Subcutaneous abdominal adipose tissue (tissue), 5 donors: ENCODE results near the gene NLRC5.

ENCODE experiments used
- H3K27ac ChIP-seq: one replicate; pipeline ENCODE4 v1.7.0; 2013; ENCODE audit warnings: low read depth, mild to moderate bottlenecking, inconsistent platforms, low read length, moderate library complexity
- H3K27me3 ChIP-seq, 5 donors: one replicate each; pipeline ENCODE4 v1.7.0; 2013; ENCODE audit warnings: low read length in 5 of 5, inconsistent platforms in 1 of 5; ENCODE audit not compliant: control insufficient read depth in 5 of 5, insufficient read depth in 4 of 5
- H3K36me3 ChIP-seq, 5 donors: one replicate each; pipeline ENCODE4 v1.7.0; 2013; ENCODE audit warnings: low read length in 5 of 5; ENCODE audit not compliant: control insufficient read depth in 5 of 5, insufficient read depth in 5 of 5
- H3K4me1 ChIP-seq, 5 donors: one replicate each; pipeline ENCODE4 v1.7.0; 2013; ENCODE audit warnings: low read length in 5 of 5, mild to moderate bottlenecking in 3 of 5, moderate library complexity in 1 of 5; ENCODE audit not compliant: control insufficient read depth in 5 of 5, insufficient read depth in 5 of 5
- H3K4me3 ChIP-seq, 5 donors: one replicate each; pipeline ENCODE4 v1.7.0; 2013; ENCODE audit warnings: low read length in 5 of 5, low read depth in 1 of 5
- H3K9ac ChIP-seq, 5 donors: one replicate each; pipeline ENCODE4 v1.7.0; 2013; ENCODE audit warnings: low read length in 5 of 5, mild to moderate bottlenecking in 4 of 5, moderate library complexity in 3 of 5
- H3K9me3 ChIP-seq, 5 donors: one replicate each; pipeline ENCODE4 v1.7.0; 2013; ENCODE audit warnings: low read length in 5 of 5; ENCODE audit not compliant: control insufficient read depth in 5 of 5
- donor health status: healthy.
- donor health status: healthy.
- donor health status: healthy.
- donor health status: healthy.
- donor health status: healthy.

The NLRC5 gene, protein sequence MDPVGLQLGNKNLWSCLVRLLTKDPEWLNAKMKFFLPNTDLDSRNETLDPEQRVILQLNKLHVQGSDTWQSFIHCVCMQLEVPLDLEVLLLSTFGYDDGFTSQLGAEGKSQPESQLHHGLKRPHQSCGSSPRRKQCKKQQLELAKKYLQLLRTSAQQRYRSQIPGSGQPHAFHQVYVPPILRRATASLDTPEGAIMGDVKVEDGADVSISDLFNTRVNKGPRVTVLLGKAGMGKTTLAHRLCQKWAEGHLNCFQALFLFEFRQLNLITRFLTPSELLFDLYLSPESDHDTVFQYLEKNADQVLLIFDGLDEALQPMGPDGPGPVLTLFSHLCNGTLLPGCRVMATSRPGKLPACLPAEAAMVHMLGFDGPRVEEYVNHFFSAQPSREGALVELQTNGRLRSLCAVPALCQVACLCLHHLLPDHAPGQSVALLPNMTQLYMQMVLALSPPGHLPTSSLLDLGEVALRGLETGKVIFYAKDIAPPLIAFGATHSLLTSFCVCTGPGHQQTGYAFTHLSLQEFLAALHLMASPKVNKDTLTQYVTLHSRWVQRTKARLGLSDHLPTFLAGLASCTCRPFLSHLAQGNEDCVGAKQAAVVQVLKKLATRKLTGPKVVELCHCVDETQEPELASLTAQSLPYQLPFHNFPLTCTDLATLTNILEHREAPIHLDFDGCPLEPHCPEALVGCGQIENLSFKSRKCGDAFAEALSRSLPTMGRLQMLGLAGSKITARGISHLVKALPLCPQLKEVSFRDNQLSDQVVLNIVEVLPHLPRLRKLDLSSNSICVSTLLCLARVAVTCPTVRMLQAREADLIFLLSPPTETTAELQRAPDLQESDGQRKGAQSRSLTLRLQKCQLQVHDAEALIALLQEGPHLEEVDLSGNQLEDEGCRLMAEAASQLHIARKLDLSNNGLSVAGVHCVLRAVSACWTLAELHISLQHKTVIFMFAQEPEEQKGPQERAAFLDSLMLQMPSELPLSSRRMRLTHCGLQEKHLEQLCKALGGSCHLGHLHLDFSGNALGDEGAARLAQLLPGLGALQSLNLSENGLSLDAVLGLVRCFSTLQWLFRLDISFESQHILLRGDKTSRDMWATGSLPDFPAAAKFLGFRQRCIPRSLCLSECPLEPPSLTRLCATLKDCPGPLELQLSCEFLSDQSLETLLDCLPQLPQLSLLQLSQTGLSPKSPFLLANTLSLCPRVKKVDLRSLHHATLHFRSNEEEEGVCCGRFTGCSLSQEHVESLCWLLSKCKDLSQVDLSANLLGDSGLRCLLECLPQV (N-terminal part only)

DNA sequence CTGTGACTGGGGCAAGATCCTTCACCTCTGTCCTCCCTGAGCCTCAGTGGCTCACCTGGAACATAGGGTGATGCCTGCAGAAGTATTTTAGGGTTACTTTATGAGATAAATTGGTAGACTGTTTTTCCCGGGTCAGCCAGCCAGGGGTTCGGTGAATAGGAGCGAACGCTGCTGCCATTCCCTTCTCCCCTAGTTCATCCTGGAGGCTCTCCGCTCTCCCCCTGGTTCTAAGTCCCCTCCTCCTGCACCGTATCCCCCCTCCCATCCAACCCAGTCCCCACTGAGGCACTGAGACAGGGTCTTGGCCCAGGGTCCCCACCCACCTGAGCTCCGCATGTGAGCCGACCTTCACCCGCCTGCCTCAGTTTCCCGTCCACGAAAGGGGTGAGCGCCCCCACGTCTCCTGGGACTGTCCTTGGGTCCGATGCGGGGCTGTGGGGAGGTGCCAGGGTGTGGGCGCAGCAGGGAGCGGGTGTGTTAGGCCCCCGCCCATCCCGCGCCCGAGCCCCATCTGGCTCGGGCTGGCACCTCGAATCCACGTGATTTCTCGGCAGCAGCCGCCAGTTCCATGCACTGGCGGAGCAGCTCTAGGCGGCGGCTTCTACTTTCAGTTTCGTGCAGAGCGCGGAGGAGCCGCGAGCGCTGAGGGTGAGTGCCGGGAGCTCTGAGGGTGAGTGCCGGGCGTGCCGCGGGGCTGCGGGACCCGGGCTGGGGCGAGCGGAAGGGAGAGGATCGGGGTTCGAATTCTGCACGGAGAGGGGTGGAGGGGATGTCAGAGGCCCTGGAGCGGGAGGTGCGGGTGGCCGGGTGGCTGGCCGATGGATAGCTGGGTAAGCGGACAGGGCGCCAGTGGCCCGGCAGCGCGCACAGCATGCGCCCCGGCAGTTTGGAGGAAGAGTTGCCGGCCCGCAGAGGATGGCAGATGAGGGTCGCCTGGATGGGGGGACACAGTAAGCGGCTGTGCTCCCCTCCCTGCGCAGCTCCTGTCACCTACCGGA, at the start of gene NLRC5:
Gene NLRC5, plus strand, starts transcription at position 610 of the 998 bp plus-strand sequence. CDS start 31,156 bp downstream, outside the sequence.
- peak within 1 kb of the TSS; percentile 90 for H3K27ac ChIP-seq
- H3K4me1 ChIP-seq: peaks cover 6 to 71% (median 49%) of the 10 kb centered on the region in 5 donors
- no peaks in the 10 kb centered on the region for H3K36me3 ChIP-seq
- H3K27me3 ChIP-seq: no peaks in the 10 kb centered on the region
- peak within 1 kb of the TSS; percentile 71 to 92 (median 88) for H3K4me3 ChIP-seq
- H3K9me3 ChIP-seq: no peaks in the 10 kb centered on the region
- peak within 1 kb of the TSS; percentile 4 to 94 (median 85) for H3K9ac ChIP-seq

DNA sequence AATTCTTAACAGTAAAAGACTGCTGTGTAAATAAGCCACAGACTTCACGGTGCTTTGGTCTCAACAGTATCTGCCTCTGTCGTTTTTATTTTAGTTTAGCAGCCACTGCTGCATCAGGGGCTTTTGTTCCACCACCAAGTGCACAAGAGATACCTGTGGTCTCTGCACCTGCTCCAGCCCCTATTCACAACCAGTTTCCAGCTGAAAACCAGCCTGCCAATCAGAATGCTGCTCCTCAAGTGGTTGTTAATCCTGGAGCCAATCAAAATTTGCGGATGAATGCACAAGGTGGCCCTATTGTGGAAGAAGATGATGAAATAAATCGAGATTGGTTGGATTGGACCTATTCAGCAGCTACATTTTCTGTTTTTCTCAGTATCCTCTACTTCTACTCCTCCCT, 49.6 kb upstream of the NLRC5 start:
- Histone ChIP-seq H3K9me3 (no peaks in the 10 kb centered on the region), H3K4me1 (peaks cover 2 to 30% (median 25%) of the 10 kb centered on the region in 5 donors), H3K27ac (no peak overlapping the region), H3K9ac (no peak overlapping the region), H3K36me3 (peaks cover 62 to 99% (median 95%) of the 10 kb centered on the region in 5 donors), H3K27me3 (no peaks in the 10 kb centered on the region), H3K4me3 (no peak overlapping the region)

DNA sequence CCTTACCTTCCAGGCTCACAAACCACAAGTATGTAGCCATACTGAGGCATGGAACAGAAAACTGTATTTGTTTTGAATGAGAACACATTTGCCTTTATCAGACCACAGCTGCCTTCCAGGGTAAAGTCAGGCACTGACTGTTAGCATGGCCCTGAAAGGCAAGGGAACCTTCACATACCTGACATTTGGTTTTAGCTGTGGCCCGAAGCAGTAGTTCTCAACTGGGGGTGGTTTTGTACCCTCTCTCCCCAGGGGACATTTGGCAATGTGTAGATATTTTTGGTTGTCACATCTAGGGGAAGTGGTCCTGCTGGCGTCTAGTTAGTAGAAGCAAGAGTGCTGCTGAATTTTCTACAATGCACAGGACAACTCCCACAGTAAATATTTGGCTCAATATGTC, 48.3 kb upstream of the NLRC5 start:
- peaks cover 54 to 96% (median 95%) of the 10 kb centered on the region in 5 donors for H3K36me3 ChIP-seq
- H3K9ac ChIP-seq: peak overlapping the region in 1 of 5 donors; percentile 59
- no peak overlapping the region for H3K4me3 ChIP-seq
- peaks cover 0 to 19% (median 17%) of the 10 kb centered on the region in 5 donors for H3K4me1 ChIP-seq
- no peaks in the 10 kb centered on the region for H3K27me3 ChIP-seq
- no peaks in the 10 kb centered on the region for H3K9me3 ChIP-seq
- H3K27ac ChIP-seq: no peak overlapping the region

DNA sequence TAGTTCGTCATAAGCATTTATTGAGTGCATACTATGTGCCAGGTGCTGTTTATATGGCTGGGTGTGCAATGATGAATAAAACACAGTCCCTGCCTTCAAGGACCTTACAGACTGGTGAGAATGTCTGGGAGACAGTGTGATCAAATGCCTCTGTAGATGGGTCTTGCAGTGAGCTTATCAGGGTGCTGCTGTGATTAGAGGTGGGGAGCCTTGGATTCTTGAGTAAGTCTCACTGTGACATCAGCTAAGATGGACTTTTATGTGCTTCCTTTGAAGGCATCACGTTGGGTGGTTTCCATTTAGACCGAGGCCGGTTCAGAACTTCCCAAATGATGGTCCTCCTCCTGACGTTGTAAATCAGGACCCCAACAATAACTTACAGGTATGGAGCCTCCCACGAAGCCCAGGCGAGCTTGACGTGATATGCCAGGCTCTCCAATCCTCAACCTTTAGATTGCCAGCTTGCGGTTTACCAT, 47.5 kb upstream of the NLRC5 start:
- Histone ChIP-seq H3K9ac (no peak overlapping the region), H3K36me3 (peaks cover 46 to 95% (median 90%) of the 10 kb centered on the region in 5 donors), H3K4me1 (peaks cover 0 to 17% (median 13%) of the 10 kb centered on the region in 5 donors), H3K27ac (no peak overlapping the region), H3K27me3 (no peaks in the 10 kb centered on the region), H3K4me3 (no peak overlapping the region), H3K9me3 (no peaks in the 10 kb centered on the region)

DNA sequence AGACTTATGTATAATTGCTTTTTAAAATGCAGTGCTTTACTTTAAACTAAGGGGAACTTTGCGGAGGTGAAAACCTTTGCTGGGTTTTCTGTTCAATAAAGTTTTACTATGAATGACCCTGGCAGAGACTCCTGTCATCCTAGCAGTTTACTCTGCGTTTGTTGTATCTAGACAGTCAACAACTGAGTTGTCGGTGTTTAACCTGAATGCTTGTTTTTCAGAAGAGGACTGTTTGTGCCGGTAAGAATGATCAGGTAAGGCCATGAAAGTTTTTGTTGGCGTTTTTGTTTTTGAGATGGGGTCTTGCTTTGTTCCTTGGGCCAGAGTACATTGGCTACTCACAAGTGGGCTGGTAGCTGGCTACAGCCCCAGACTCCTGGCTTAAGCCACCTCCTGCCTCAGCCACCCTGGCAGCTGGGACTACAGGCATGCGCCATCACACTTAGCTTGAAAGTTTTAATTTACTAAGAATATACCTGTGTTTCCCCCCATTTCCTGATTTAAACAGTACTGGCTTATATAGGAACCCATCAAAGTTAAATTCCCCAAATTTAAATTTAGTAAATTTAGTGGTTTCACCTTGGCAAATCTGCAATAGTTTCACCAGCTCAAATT, 45.5 kb upstream of the NLRC5 start:
- Histone ChIP-seq H3K27me3 (no peaks in the 10 kb centered on the region), H3K9me3 (no peaks in the 10 kb centered on the region), H3K27ac (peak overlapping the region; percentile 19), H3K4me3 (no peak overlapping the region), H3K36me3 (peaks cover 31 to 87% (median 73%) of the 10 kb centered on the region in 5 donors), H3K9ac (no peak overlapping the region), H3K4me1 (peaks cover 2 to 19% (median 12%) of the 10 kb centered on the region in 5 donors)

DNA sequence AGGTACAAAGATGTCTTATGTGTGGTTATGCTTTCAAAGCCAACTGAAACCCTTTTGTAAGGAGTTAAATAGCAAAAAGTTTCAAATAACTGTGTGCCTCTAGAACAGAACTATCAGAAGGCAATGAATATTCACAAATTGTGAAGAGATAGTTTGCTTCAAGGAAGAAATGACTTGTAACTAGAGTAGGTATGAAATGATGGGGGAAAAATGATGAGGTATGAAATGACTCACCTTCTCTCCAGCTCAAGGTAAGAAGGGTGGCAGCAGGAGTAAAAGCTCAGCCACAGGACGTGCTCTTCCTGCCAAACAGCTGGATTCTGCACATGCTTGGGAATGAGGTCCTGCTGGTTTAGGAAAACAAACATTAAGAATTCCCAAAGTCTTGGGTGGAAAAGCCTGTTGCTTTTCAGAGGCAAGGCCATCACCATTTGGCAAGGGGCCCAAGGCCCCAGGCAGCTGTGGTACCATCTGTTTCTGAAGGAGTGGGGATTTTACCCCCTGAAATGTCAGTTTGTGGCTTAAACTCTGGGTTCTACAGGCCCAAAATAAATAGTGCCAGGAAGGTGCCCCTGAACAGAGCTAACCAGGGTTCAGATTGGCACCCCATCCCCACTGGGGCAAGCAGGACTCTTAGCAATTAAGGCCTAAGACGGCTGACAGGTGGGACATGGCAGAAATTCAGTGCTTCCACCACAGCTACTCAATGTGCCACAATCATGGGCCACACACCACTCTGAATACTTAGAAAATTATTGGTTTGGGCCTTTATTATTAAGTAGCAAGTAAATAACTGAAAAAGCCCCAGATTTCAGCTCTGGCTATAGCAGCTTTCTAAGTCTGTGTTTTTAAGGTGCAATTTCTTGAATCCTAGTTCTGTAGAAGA, 44.2 kb upstream of the NLRC5 start:
- H3K9ac ChIP-seq: peak overlapping the region in 2 of 5 donors; percentile 7 to 31
- H3K4me1 ChIP-seq: peaks cover 2 to 17% (median 12%) of the 10 kb centered on the region in 5 donors
- peak overlapping the region; percentile 19 for H3K27ac ChIP-seq
- H3K4me3 ChIP-seq: no peak overlapping the region
- no peaks in the 10 kb centered on the region for H3K9me3 ChIP-seq
- peaks cover 26 to 73% (median 60%) of the 10 kb centered on the region in 5 donors for H3K36me3 ChIP-seq
- H3K27me3 ChIP-seq: no peaks in the 10 kb centered on the region

DNA sequence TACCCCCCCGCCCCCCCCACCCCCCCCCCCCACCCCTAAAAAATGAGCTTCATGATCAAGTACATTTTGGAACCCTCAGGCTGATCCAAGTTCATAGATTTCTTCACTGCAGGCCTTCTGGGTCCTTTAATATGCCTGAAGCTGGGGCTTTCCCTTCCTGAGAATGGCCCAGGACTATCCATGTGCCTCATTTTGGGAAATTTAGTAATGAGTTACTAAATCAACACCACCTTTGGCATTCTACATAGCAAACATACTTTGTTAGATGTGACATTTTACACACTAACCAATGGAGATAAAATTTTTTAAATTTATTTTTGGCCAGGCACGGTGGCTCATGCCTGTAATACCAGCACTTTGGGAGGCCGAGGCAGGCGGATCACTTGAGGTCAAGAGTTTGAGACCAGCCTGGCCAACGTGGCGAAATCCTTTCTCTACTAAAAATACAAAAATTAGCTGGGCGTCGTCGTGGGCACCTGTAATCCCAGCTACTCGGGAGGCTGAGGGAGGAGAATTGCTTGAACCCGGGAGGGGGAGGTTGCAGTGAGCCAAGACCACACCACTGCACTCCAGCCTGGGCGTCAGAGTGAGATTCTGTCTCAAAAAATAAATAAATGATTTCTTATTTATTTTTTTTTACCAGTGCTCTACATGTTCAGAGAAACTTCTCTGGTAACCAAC, 43.4 kb upstream of the NLRC5 start:
- Histone ChIP-seq H3K27me3 (no peaks in the 10 kb centered on the region), H3K4me3 (no peak overlapping the region), H3K27ac (peak overlapping the region; percentile 27), H3K36me3 (peaks cover 24 to 66% (median 52%) of the 10 kb centered on the region in 5 donors), H3K9me3 (no peaks in the 10 kb centered on the region), H3K9ac (no peak overlapping the region), H3K4me1 (peaks cover 2 to 20% (median 14%) of the 10 kb centered on the region in 5 donors)
